ENCODE data around the gene PCNX2.

- TF ChIP-seq EZH2 (IDR thresholded peaks at IDR 0.05; ENCODE audit: insufficient read depth, poor library complexity, severe bottlenecking) (no peak), EZH2phosphoT487 (IDR thresholded peaks at IDR 0.05; ENCODE audit: insufficient read depth, low read depth) (no peak)
Observed at GRCh38 chr1:233215135-233215760, 80.3 kb downstream of the PCNX2 start.

All from GM23248 (cell line).